DMS 273 (cell line): ENCODE measurements around the gene DPP10.

Experiments
- DNase-seq: peaks from one replicate; lab custom pipeline; 2025; ENCODE audit not compliant: unreplicated experiment; lab: John Stamatoyannopoulos, UW

The DPP10 gene

GRCh38 chr2:115201386-115201785, 758.9 kb downstream of the DPP10 start:
- no peak for DNase-seq

DNA sequence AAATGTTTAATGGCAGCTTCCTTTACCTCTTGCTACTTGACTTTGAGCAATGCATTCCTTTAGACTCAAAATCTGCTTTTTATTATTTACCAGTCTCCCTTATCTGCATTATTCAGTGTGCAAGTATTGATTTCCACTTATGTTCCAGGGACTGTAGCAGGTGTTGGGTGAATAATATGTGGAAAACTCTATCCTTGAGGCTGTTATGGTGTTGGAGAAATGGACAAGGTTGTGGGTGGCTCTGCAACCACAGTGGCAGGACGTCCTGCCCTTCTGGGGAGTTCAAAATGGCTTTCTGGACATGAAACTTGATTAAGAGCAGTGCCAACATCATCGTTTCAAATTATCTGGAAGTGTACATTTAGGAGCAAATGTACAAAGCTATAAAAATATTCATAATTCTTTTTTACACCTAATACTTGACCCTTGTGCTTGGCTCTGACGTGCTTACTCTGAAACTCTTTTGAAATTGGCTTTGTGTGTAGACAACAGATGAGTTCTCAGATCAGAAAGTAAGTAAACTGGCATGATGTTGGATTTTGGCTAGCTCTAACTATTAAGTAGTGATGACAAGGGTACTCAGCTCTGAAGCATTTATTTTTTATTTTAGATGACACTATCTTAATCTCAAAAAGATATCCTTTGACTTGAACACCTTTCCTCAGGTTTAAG, 766.2 kb downstream of the DPP10 start:
- DNase-seq, result no peak

- no peak for DNase-seq
Observed at GRCh38 chr2:115214050-115214449, 771.6 kb downstream of the DPP10 start.

DNA sequence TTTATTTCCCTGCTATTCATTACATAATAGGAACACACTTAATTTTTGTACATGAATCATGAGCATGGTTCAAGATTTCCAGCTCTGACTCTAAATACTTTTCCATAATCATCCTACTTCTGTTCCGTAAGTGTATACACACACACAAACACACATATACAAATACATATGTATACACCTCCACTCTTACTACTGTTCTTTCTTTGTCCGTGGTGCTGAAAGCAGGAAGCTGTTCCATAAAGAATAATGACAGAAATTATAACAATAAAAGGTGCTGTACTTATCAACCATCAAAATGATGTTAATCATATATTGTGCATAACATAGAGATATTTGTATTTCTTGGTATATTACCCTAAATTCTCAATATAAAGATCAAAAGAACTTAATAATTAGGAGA, 776.9 kb downstream of the DPP10 start:
- DNase-seq, result no peak

- no peak for DNase-seq
Observed at GRCh38 chr2:115234186-115234585, 791.7 kb downstream of the DPP10 start.

- DNase-seq, result no peak
Observed at GRCh38 chr2:115234737-115235136, 792.3 kb downstream of the DPP10 start.

- no peak for DNase-seq
Observed at GRCh38 chr2:115248066-115248465, 805.6 kb downstream of the DPP10 start.

GRCh38 chr2:115277366-115277765, 834.9 kb downstream of the DPP10 start:
- no peak for DNase-seq

- DNase-seq, result no peak
Observed at GRCh38 chr2:115285416-115285815, 843.0 kb downstream of the DPP10 start.

- DNase-seq, result no peak
Observed at GRCh38 chr2:115290478-115290877, 848.0 kb downstream of the DPP10 start.

- DNase-seq, result no peak
Observed at GRCh38 chr2:115292742-115293141, 850.3 kb downstream of the DPP10 start.

- no peak for DNase-seq
Observed at GRCh38 chr2:115294999-115295398, 852.6 kb downstream of the DPP10 start.

DNA sequence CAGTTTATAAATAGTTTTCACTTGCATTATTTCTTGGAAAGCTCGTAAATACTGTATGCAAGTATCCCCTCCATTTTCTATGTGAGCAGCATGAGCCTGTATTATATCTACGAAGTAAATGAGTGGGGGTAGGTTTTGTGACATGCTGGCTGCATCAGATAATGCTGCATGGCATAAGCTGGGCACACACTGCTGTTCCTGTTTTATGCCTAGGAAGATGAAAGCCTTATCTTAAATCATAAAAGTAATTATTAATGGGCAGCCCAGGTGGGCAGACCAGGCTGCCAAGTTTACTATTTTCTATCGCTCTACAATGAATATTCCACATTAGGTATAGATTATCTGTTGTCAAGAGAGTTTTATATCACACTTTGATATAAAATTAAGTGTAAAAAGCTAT, 854.6 kb downstream of the DPP10 start:
- DNase-seq, result no peak

GRCh38 chr2:115299199-115299598, 856.8 kb downstream of the DPP10 start:
- no peak for DNase-seq

DNA sequence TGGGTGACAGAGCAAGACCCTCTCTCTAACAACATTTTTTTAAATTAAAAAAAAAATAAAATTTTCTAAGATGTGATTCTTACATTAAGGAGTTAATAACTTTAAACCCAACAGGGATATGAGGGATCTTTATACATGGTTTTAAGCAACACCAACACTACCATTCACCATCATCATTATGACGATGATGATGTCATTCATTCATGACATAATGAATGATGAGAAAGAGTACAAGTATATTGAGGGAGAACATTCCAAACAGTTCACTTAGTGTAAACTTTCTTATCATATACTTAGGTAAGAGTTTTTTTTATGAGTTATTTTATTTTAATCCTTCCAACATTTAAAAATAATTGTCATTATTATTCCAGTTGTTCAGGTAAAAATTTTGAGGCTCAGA, 863.3 kb downstream of the DPP10 start:
- DNase-seq, result no peak

DNA sequence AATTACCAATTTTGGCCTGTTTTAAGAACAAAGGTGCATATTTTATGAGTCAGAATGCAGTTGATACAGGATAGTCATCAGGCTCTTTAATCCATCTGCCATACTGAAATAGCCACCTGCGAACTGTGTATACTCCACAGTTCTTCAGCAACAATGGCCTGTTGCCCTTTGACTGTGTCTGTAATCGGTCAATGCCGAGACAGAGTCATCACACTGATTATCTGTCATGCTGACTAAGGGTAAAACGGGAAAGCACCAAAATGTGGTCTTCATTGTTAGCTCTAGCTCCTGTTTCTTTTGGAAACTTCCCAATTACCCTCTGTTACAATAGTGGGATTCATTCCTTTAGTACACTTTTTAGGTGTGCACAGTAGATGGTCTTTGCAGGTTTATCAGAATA, 871.7 kb downstream of the DPP10 start:
- no peak for DNase-seq

- DNase-seq, result no peak
Observed at GRCh38 chr2:115327061-115327460, 884.6 kb downstream of the DPP10 start.

- DNase-seq, result no peak
Observed at GRCh38 chr2:115359550-115359949, 917.1 kb downstream of the DPP10 start.

- DNase-seq, result no peak
Observed at GRCh38 chr2:115364093-115364492, 921.7 kb downstream of the DPP10 start.

DNA sequence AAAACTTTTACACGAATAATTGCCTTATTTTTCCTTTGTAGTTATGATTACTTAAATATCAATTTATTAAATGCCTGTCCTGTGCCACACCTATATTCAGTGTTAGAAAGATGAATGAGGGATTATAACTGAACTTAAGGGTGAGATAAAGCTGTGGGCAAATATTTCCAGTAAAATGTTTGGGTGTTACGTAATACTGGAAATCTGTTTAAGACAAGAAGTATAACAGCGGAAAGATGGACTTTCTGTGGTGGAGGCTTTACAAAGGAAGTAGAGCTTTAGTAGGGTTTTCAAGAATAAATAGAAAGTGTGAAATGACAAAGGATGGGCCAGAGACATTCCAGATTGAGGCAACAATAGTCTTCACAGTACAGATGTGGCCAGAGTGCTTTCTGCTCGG, 927.0 kb downstream of the DPP10 start:
- no peak for DNase-seq

DNA sequence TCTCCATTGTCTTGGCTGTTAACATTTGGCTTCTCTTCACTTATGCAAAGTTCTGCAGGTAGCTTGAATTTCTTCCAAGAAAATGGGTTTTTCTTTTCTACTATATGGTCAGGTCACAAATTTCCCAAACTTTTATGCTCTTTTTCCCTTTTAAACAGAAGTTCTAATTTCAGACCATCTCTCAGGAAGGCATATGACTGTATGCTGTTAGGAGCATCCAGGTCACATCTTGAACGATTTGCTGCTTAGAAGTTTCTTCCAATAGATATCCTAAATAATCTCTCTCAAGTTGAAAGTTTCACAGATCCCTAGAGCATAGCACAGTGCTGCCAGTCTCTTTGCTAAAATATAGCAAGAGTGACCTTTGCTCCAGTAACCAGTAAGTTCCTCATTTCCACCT, 932.5 kb downstream of the DPP10 start:
- no peak for DNase-seq

DNA sequence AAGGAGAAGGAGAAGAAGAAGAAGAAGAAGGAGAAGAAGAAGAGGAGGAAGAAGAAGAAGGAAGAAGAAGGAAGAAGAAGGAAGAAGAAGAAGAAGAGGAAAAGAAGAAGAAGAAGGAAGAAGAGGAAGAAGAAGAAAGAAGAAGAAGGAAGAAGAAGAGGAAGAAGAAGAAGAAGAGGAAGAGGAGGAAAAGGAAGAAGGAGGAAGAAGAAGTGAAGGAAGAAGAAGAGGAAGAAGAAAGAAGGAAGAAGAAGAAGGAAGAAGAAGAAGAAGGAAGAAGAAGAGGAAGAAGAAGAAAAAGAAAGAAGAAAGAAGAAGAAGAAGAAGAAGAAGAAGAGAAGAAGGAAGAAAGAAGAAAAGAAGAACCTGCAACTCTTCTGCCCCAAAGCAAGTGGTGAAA, 942.0 kb downstream of the DPP10 start:
- DNase-seq, result no peak

DNA sequence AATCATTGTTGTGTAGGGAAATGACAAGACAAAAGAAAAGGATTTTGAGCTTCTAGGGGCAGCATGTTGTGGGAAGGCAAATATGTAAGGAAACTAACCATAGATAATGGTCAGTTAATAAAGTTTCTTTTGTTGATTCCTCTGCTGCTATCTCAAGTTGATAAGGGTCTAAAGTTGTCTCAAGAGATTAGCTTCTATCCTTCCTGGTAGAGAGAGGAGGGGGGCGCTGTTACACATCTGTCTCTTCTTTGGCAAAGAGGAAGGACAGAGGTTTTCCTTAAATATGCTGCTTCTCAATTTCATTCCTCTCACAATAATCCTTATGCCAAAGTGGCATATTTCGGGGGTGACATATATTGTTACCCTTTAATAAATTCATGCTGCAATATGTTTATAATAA, 944.0 kb downstream of the DPP10 start:
- no peak for DNase-seq

GRCh38 chr2:115389024-115389423, 946.6 kb downstream of the DPP10 start:
- DNase-seq, result no peak
